Stimulated activated CD4-positive, alpha-beta T cell treated with anti-CD3 and anti-CD28 coated beads, Interleukin-2, amount 100 ng/mL, for 48 hours (primary cell): ENCODE measurements around the gene THBS3.
"Not testable (repeated sequence)": the region's sequence is repeated elsewhere in the genome, so short reads cannot be mapped to it uniquely, and the experiment has no call there.

Experiments used
- DNase-seq, 2 donors: peaks; one replicate each; pipeline ENCODE4 v3.0.0-alpha.2; 2020

The THBS3 gene

GRCh38 chr1:155172732-155173477 lies 34.8 kb downstream of the THBS3 start, which contains the start of gene KRTCAP2:
Gene KRTCAP2, minus strand, starts transcription at chr1:155173304. Its CDS starts 80 bp downstream, at chr1:155173224.
- DNase-seq, result peak; percentile 92 to 93

- DNase-seq, result no peak
These were observed 35.6 kb downstream of the THBS3 start for GRCh38 chr1:155171836-155172731.

GRCh38 chr1:155170806-155171205 lies 36.9 kb downstream of the THBS3 start:
- DNase-seq, result no peak

- DNase-seq, result no peak
These were observed 37.5 kb downstream of the THBS3 start for GRCh38 chr1:155170101-155170785.

- DNase-seq, result no peak
These were observed 38.2 kb downstream of the THBS3 start for GRCh38 chr1:155169541-155169940.

GRCh38 chr1:155168456-155169210 lies 39.1 kb downstream of the THBS3 start:
- no peak for DNase-seq

- not testable (repeated sequence) for DNase-seq
These were observed 39.6 kb downstream of the THBS3 start for GRCh38 chr1:155168105-155168445.

- DNase-seq, result peak; percentile 87 to 93
These were observed 40.3 kb downstream of the THBS3 start for GRCh38 chr1:155167166-155168104.

GRCh38 chr1:155166471-155167165 lies 41.1 kb downstream of the THBS3 start:
- no peak for DNase-seq

GRCh38 chr1:155166051-155166470 lies 41.6 kb downstream of the THBS3 start:
- DNase-seq, result no peak

GRCh38 chr1:155164625-155165024 lies 43.1 kb downstream of the THBS3 start:
- not testable (repeated sequence) for DNase-seq

- DNase-seq, result not testable (repeated sequence)
These were observed 43.9 kb downstream of the THBS3 start for GRCh38 chr1:155163785-155164184.

- DNase-seq, result not testable (repeated sequence)
These were observed 45.1 kb downstream of the THBS3 start for GRCh38 chr1:155162631-155163030.

- DNase-seq, result no peak
These were observed 47.6 kb downstream of the THBS3 start for GRCh38 chr1:155160128-155160527.

- no peak for DNase-seq
These were observed 48.7 kb downstream of the THBS3 start for GRCh38 chr1:155158991-155159390.

GRCh38 chr1:155155996-155156643 lies 51.6 kb downstream of the THBS3 start:
- not testable (repeated sequence) for DNase-seq
